Nephron progenitor cell (in vitro differentiated cells): ENCODE data around the gene ENDOD1.

ENCODE experiments used
- DNase-seq: peaks from one replicate; pipeline ENCODE4 v3.0.0; 2021
- H3K27ac Mint-ChIP-seq: 2 replicates; pipeline ENCODE4 v1.8.0; 2021; ENCODE audit warnings: mild to moderate bottlenecking, moderate library complexity, mixed read lengths
- H3K27me3 Mint-ChIP-seq: 2 replicates; pipeline ENCODE4 v1.8.0; 2021; ENCODE audit warnings: mild to moderate bottlenecking, low read depth, mixed read lengths; ENCODE audit not compliant: poor library complexity
- H3K36me3 Mint-ChIP-seq: 2 replicates; pipeline ENCODE4 v1.8.0; 2021; ENCODE audit warnings: low read depth, mixed read lengths
- H3K4me1 Mint-ChIP-seq: 2 replicates; pipeline ENCODE4 v1.8.0; 2021; ENCODE audit warnings: mixed read lengths
- H3K4me3 Mint-ChIP-seq: 2 replicates; pipeline ENCODE4 v1.8.0; 2021; ENCODE audit warnings: mild to moderate bottlenecking, moderate library complexity, mixed read lengths
- H3K9me3 Mint-ChIP-seq: 2 replicates; pipeline ENCODE4 v1.8.0; 2021; ENCODE audit warnings: mild to moderate bottlenecking, moderate library complexity, mixed read lengths
- CTCF ChIP-seq: fragments of 200-600 bp; sonication (generic); IDR thresholded peaks from 2 replicates; pipeline ENCODE4 v1.5.0; 2021; ENCODE audit warnings: antibody characterized with exemption

The ENDOD1 gene

GRCh38 chr11:95095858-95096587 is 6.4 kb downstream of the ENDOD1 start:
- peaks cover 34% of the 10 kb centered on the region for H3K27me3 Mint-ChIP-seq
- H3K4me3 Mint-ChIP-seq, result no peak overlapping the region
- H3K36me3 Mint-ChIP-seq, result no peaks in the 10 kb centered on the region
- H3K27ac Mint-ChIP-seq, result no peak overlapping the region
- no peak for DNase-seq
- TF ChIP-seq CTCF, result no peak
- peaks cover 32% of the 10 kb centered on the region for H3K4me1 Mint-ChIP-seq
- no peaks in the 10 kb centered on the region for H3K9me3 Mint-ChIP-seq

- H3K4me1 Mint-ChIP-seq, result peaks cover 26% of the 10 kb centered on the region
- no peak for TF ChIP-seq CTCF
- H3K27ac Mint-ChIP-seq, result no peak overlapping the region
- H3K9me3 Mint-ChIP-seq, result no peaks in the 10 kb centered on the region
- H3K36me3 Mint-ChIP-seq, result no peaks in the 10 kb centered on the region
- DNase-seq, result no peak
- no peak overlapping the region for H3K4me3 Mint-ChIP-seq
- peaks cover 22% of the 10 kb centered on the region for H3K27me3 Mint-ChIP-seq
Observed at GRCh38 chr11:95097209-95097608, 7.6 kb downstream of the ENDOD1 start.

DNA sequence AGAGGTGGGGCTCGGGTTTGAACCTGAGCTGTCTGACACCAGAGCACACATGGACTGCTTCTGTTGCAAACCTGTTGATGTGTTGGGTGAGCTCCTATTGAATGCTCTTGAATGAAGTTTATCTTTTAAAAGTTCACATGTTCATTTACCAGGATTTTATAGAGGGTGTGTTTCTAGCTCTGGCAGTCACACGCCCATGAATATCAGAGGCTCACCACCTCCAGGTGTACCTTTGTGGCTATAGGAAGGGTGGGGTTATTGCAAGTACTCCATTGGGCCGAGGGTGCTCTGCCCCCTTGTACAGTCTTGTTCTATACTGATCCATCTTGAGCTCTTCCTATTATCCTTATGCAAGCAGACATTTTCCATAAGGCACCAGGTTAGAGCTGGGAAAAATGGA is 9.2 kb downstream of the ENDOD1 start:
- no peak for TF ChIP-seq CTCF
- H3K4me1 Mint-ChIP-seq, result peaks cover 26% of the 10 kb centered on the region
- no peaks in the 10 kb centered on the region for H3K36me3 Mint-ChIP-seq
- peaks cover 11% of the 10 kb centered on the region for H3K27me3 Mint-ChIP-seq
- H3K4me3 Mint-ChIP-seq, result no peak overlapping the region
- H3K27ac Mint-ChIP-seq, result no peak overlapping the region
- DNase-seq, result no peak
- no peaks in the 10 kb centered on the region for H3K9me3 Mint-ChIP-seq

- H3K9me3 Mint-ChIP-seq, result no peaks in the 10 kb centered on the region
- DNase-seq, result no peak
- no peak overlapping the region for H3K4me3 Mint-ChIP-seq
- H3K4me1 Mint-ChIP-seq, result peaks cover 33% of the 10 kb centered on the region
- TF ChIP-seq CTCF, result no peak
- peaks cover 12% of the 10 kb centered on the region for H3K27me3 Mint-ChIP-seq
- H3K36me3 Mint-ChIP-seq, result no peaks in the 10 kb centered on the region
- H3K27ac Mint-ChIP-seq, result no peak overlapping the region
Observed at GRCh38 chr11:95100191-95100648, 10.6 kb downstream of the ENDOD1 start.

- H3K4me1 Mint-ChIP-seq, result peaks cover 40% of the 10 kb centered on the region
- no peak overlapping the region for H3K27ac Mint-ChIP-seq
- TF ChIP-seq CTCF, result no peak
- H3K36me3 Mint-ChIP-seq, result no peaks in the 10 kb centered on the region
- DNase-seq, result no peak
- H3K4me3 Mint-ChIP-seq, result no peak overlapping the region
- H3K27me3 Mint-ChIP-seq, result peaks cover 14% of the 10 kb centered on the region
- no peaks in the 10 kb centered on the region for H3K9me3 Mint-ChIP-seq
Observed at GRCh38 chr11:95100856-95101507, 11.3 kb downstream of the ENDOD1 start.
